A549 treated with CORT108297 at 1 μM for 4 hours (cell line): ENCODE data around the gene SERP1. TPM values are rescaled to one million over a fixed set of nuclear protein-coding genes. Genes with fewer than 3 reads are reported as not detected.

Experiments used
- total RNA-seq: library from RNA; stranded (reverse); fragments of 200-300 nt; extraction: Qiagen RNA extraction; gene quantifications from 5 replicates; pipeline ENCODE4 v1.2.3, GENCODE V29; 2022

SERP1 gene
- 54.8 to 111 TPM (median 105 TPM) in 5 replicates for total RNA-seq

GRCh38 chr3:150546226-150547044 lies at the start of gene SERP1, which contains the start of gene EIF2A:
Gene SERP1 (minus strand): TSS chr3:150546496. CDS start chr3:150546135, 361 bp downstream.
Gene EIF2A (plus strand): TSS chr3:150546787. CDS start chr3:150546803, 16 bp downstream.

Other genes with a start within 250 kb of the SERP1 start
- gene TSC22D2, start 138.2 kb downstream of the SERP1 start, total RNA-seq = 10.9 to 15.5 TPM (median 11.9 TPM) in 5 replicates
- 62.1 to 101 TPM (median 70.4 TPM) in 5 replicates for gene EIF2A, start 291 bp upstream of the SERP1 start, total RNA-seq
- 98.6 to 106 TPM (median 105 TPM) in 5 replicates for gene SELENOT, start 56.8 kb upstream of the SERP1 start, total RNA-seq
- 0.18 TPM in 1 of 5 replicates, not detected in the others for gene ERICH6, start 157.4 kb upstream of the SERP1 start, total RNA-seq
- 14.4 to 19.8 TPM (median 18.0 TPM) in 5 replicates for gene SIAH2, start 216.7 kb upstream of the SERP1 start, total RNA-seq